Loucy (cell line): ENCODE measurements around the gene BOLA3.
"Not testable (repeated sequence)": the region's sequence is repeated elsewhere in the genome, so short reads cannot be mapped to it uniquely, and the experiment has no call there.

ENCODE experiments used
- H2AFZ ChIP-seq: fragments of 200-600 bp; sonication (generic); 2 replicates; pipeline ENCODE4 v1.6.0; 2016; ENCODE audit warnings: antibody characterized with exemption, mild to moderate bottlenecking, low read length, moderate library complexity
- H3F3A ChIP-seq: fragments of 200-600 bp; 2 replicates; pipeline ENCODE4 v1.6.0; 2016; ENCODE audit warnings: antibody characterized with exemption, low read depth, mild to moderate bottlenecking
- H3K27me3 ChIP-seq: fragments of 200-600 bp; sonication (generic); 2 replicates; pipeline ENCODE4 v1.6.1; 2014; ENCODE audit warnings: low read length, mild to moderate bottlenecking; ENCODE audit not compliant: insufficient read depth, poor library complexity, severe bottlenecking
- H3K36me3 ChIP-seq: fragments of 200-600 bp; sonication (generic); 2 replicates; pipeline ENCODE4 v1.6.1; 2016; ENCODE audit warnings: low read length; ENCODE audit not compliant: insufficient read depth
- H3K4me1 ChIP-seq: fragments of 200-600 bp; sonication (generic); 2 replicates; pipeline ENCODE4 v1.5.1; 2014; ENCODE audit warnings: low read length, mild to moderate bottlenecking; ENCODE audit not compliant: insufficient read depth, poor library complexity, severe bottlenecking
- H3K4me2 ChIP-seq: fragments of 200-600 bp; sonication (generic); 2 replicates; pipeline ENCODE4 v1.6.0; 2014; ENCODE audit warnings: antibody characterized with exemption, low read length, low read depth, mild to moderate bottlenecking; ENCODE audit not compliant: poor library complexity, severe bottlenecking
- H3K4me3 ChIP-seq: fragments of 200-600 bp; sonication (generic); 2 replicates; pipeline ENCODE4 v1.5.1; 2014; ENCODE audit warnings: low read length, mild to moderate bottlenecking, mixed read lengths; ENCODE audit not compliant: poor library complexity, severe bottlenecking
- H3K79me2 ChIP-seq: fragments of 200-600 bp; sonication (generic); 2 replicates; pipeline ENCODE4 v1.6.1; 2014; ENCODE audit warnings: low read length; ENCODE audit not compliant: insufficient read depth
- H3K9ac ChIP-seq: fragments of 200-600 bp; sonication (generic); 2 replicates; pipeline ENCODE4 v1.6.0; 2014; ENCODE audit warnings: mild to moderate bottlenecking, low read depth, low read length, moderate library complexity; ENCODE audit not compliant: poor library complexity, severe bottlenecking
- H3K9me2 ChIP-seq: fragments of 200-600 bp; sonication (generic); replicated peaks from 2 replicates; pipeline ENCODE4 v1.6.1; 2016; ENCODE audit warnings: low read depth, low read length, mixed read lengths
- H3K9me3 ChIP-seq: fragments of 200-600 bp; sonication (generic); 2 replicates; pipeline ENCODE4 v1.6.1; 2014; ENCODE audit warnings: mild to moderate bottlenecking, antibody characterized with exemption, low read length, low read depth; ENCODE audit not compliant: insufficient read depth
- H4K20me1 ChIP-seq: fragments of 200-600 bp; sonication (generic); 2 replicates; pipeline ENCODE4 v1.6.0; 2014; ENCODE audit warnings: antibody characterized with exemption, low read length, mild to moderate bottlenecking; ENCODE audit not compliant: insufficient read depth, poor library complexity, severe bottlenecking
- CTCF ChIP-seq: fragments of 200-600 bp; sonication (generic); conservative IDR thresholded peaks from 2 replicates; pipeline ENCODE4 v1.5.1; 2014; ENCODE audit warnings: mild to moderate bottlenecking, antibody characterized with exemption, low read length
- EZH2phosphoT487 ChIP-seq: fragments of 200-600 bp; IDR thresholded peaks from 2 replicates; pipeline ENCODE4 v1.6.1; 2018; ENCODE audit warnings: antibody characterized with exemption, mild to moderate bottlenecking, moderate library complexity, borderline replicate concordance

Gene BOLA3

GRCh38 chr2:74089816-74090745, 57.6 kb downstream of the BOLA3 start:
- TF ChIP-seq EZH2phosphoT487, result no peak
- no peak for TF ChIP-seq CTCF

GRCh38 chr2:74088676-74089075, 59.0 kb downstream of the BOLA3 start:
- not testable (repeated sequence) for H3K4me3 ChIP-seq, H3K27me3 ChIP-seq, H3K9me2 ChIP-seq, H2AFZ ChIP-seq, H3K9me3 ChIP-seq, H3K4me1 ChIP-seq, H3F3A ChIP-seq, H3K4me2 ChIP-seq, H3K79me2 ChIP-seq, H4K20me1 ChIP-seq, H3K9ac ChIP-seq
- peaks cover 93% of the 10 kb centered on the region for H3K36me3 ChIP-seq

More at GRCh38 chr2:74089816-74090745, 57.6 kb downstream of the BOLA3 start:
- Histone ChIP-seq H3K4me3 (no peak overlapping the region), H4K20me1 (no peaks in the 10 kb centered on the region), H3K79me2 (no peaks in the 10 kb centered on the region), H3F3A (no peaks in the 10 kb centered on the region), H3K36me3 (peaks cover 96% of the 10 kb centered on the region), H3K27me3 (no peaks in the 10 kb centered on the region), H3K4me1 (peaks cover 5% of the 10 kb centered on the region), H3K9me3 (no peaks in the 10 kb centered on the region), H3K9me2 (no peaks in the 10 kb centered on the region), H3K9ac (no peak overlapping the region), H2AFZ (no peak overlapping the region), H3K4me2 (no peak overlapping the region)

- Histone ChIP-seq H4K20me1 (no peaks in the 10 kb centered on the region), H3K4me1 (peaks cover 5% of the 10 kb centered on the region), H3K79me2 (no peaks in the 10 kb centered on the region), H3K9me3 (no peaks in the 10 kb centered on the region), H3K9ac (no peak overlapping the region), H3K4me3 (no peak overlapping the region), H3F3A (no peaks in the 10 kb centered on the region), H3K27me3 (no peaks in the 10 kb centered on the region), H2AFZ (no peak overlapping the region), H3K36me3 (peaks cover 93% of the 10 kb centered on the region), H3K4me2 (no peak overlapping the region), H3K9me2 (no peaks in the 10 kb centered on the region)
- TF ChIP-seq EZH2phosphoT487 (no peak), CTCF (no peak)
These were observed 60.0 kb downstream of the BOLA3 start for GRCh38 chr2:74087696-74088095.

- TF ChIP-seq EZH2phosphoT487 (no peak), CTCF (no peak)
- Histone ChIP-seq H2AFZ (no peak overlapping the region), H3K4me1 (peaks cover 4% of the 10 kb centered on the region), H3F3A (no peaks in the 10 kb centered on the region), H3K9me2 (no peaks in the 10 kb centered on the region), H3K4me3 (no peak overlapping the region), H4K20me1 (no peaks in the 10 kb centered on the region), H3K9me3 (no peaks in the 10 kb centered on the region), H3K27me3 (no peaks in the 10 kb centered on the region), H3K79me2 (0 out of 2 replicates have a peak, but pooled peaks cover under 1% of the 10 kb centered on the region), H3K4me2 (no peak overlapping the region), H3K36me3 (peaks cover 94% of the 10 kb centered on the region), H3K9ac (no peak overlapping the region)
These were observed 61.7 kb downstream of the BOLA3 start for GRCh38 chr2:74086021-74086420.
